Fibroblast of lung (primary cell): ENCODE measurements around the gene ISOC2.

Source experiments
- CTCF ChIP-seq, 2 donors: IDR thresholded peaks in 1 of 2; conservative IDR thresholded peaks in 1 of 2; 1 replicate in 1 of 2; 2 replicates in 1 of 2; pipeline ENCODE4 v1.5.1; 2011 to 2012; ENCODE audit warnings: low read length in 2 of 2, control low read depth in 1 of 2, inconsistent platforms in 1 of 2, low read depth in 1 of 2, mild to moderate bottlenecking in 1 of 2
- EZH2 ChIP-seq: IDR thresholded peaks from 2 replicates; pipeline ENCODE4 v1.5.1; 2012; ENCODE audit warnings: low read length, control low read depth, mild to moderate bottlenecking; ENCODE audit errors: missing control alignments

GRCh38 chr19:55493052-55493644 is 31.7 kb upstream of the ISOC2 start:
- TF ChIP-seq CTCF (conservative IDR thresholded peaks at IDR 0.05 in 1 of 2, IDR thresholded peaks at IDR 0.05 in 1 of 2; ENCODE audit: low read depth in 1 of 2, low read length in 2 of 2) (no peak), EZH2 (no peak)
